K562 (cell line): ENCODE results near the gene GSTO2. TPM values are rescaled to one million over a fixed set of nuclear protein-coding genes. Genes with fewer than 3 reads are reported as not detected.
A peak's percentile ranks its signal among the peaks of the same experiment; 100 is the strongest.

Experiments used
- ATAC-seq: fragments of 200-7000 bp; cut with Tn5 transposase; 3 replicates; pipeline ENCODE4 v1.9.1; 2020; ENCODE audit warnings: moderate library complexity
- BruUV-seq: library from RNA; stranded (reverse); fragments of 400-500 nt; replicated peaks from 2 replicates; lab custom pipeline; 2021; lab: Mats Ljungman, UMichigan
- CTCF ChIA-PET: fragments of 300-600 bp; formaldehyde crosslinking; extraction: SDS; loops from one replicate; lab custom pipeline; 2021; ENCODE audit warnings: low intra/inter-chr PET ratio; lab: Yijun Ruan, JAX
- POLR2A ChIA-PET: fragments of 300-600, 350-650 bp; sonication (Branson Sonifier 250); formaldehyde crosslinking; extraction: SDS; loops from one replicate; lab custom pipeline; 2021; ENCODE audit warnings: antibody characterized with exemption, inconsistent platforms; lab: Yijun Ruan, JAX
- DNase-seq, 4 experiments: peaks; one replicate each; pipeline versions ENCODE4 v3.0.0 to v3.0.0-alpha.2; 2011 to 2018; ENCODE audit warnings: low spot score in 3 of 4, mixed read lengths in 3 of 4; ENCODE audit errors: extremely low read depth in 1 of 4
- FAIRE-seq: peaks from 2 replicates; lab custom pipeline; 2011; peaks lifted over from hg19 to GRCh38; lab: Jason Lieb, UNC
- H2AFZ ChIP-seq: 2 replicates; pipeline ENCODE4 v1.6.0; 2011; ENCODE audit warnings: low read depth, low read length, control low read depth, inconsistent platforms
- H3K27ac ChIP-seq: fragments of 200-600 bp; 3 replicates; pipeline ENCODE4 v1.8.0; 2011; ENCODE audit warnings: low read depth, mild to moderate bottlenecking, control low read depth, inconsistent platforms, low read length, moderate library complexity, mixed read lengths; ENCODE audit errors: extremely low read depth
- H3K27me3 ChIP-seq, 2 experiments: fragments of 300-600 bp in 1 of 2; 2 replicates in 1 of 2; 3 replicates in 1 of 2; pipeline versions ENCODE4 v1.6.0 to v1.8.0; 2011; ENCODE audit warnings: inconsistent platforms in 2 of 2, low read length in 2 of 2, mild to moderate bottlenecking in 1 of 2, mixed read lengths in 1 of 2, moderate library complexity in 1 of 2; ENCODE audit not compliant: control insufficient read depth in 2 of 2, insufficient read depth in 2 of 2
- H3K36me3 ChIP-seq: fragments of 300-600 bp; 3 replicates; pipeline ENCODE4 v1.8.0; 2011; ENCODE audit warnings: mild to moderate bottlenecking, low read length, inconsistent platforms; ENCODE audit not compliant: control insufficient read depth, insufficient read depth
- H3K4me1 ChIP-seq, 2 experiments: fragments of 200-600 bp in 1 of 2; replicated peaks in 1 of 2; 2 replicates in 1 of 2; 3 replicates in 1 of 2; pipeline versions ENCODE4 v1.5.1 to v1.8.0; 2011; ENCODE audit warnings: inconsistent platforms in 2 of 2, low read length in 2 of 2, mild to moderate bottlenecking in 1 of 2, mixed read lengths in 1 of 2, moderate library complexity in 1 of 2; ENCODE audit not compliant: control insufficient read depth in 2 of 2, insufficient read depth in 2 of 2
- H3K4me2 ChIP-seq: 2 replicates; pipeline ENCODE4 v1.6.1; 2011; ENCODE audit warnings: low read length, control low read depth, inconsistent platforms, mixed read lengths; ENCODE audit not compliant: insufficient read depth
- H3K4me3 ChIP-seq: fragments of 200-600 bp; sonication (generic), shearing (Covaris generic); 2 replicates; pipeline ENCODE4 v1.5.1; 2016; ENCODE audit warnings: control low read depth, inconsistent platforms
- H3K79me2 ChIP-seq: fragments of 200-600 bp; 3 replicates; pipeline ENCODE4 v1.8.0; 2011; ENCODE audit warnings: low read length, inconsistent platforms; ENCODE audit not compliant: control insufficient read depth, insufficient read depth
- H3K9ac ChIP-seq, 2 experiments: 2 replicates each; pipeline versions ENCODE4 v1.6.0 to v1.6.1; 2011; ENCODE audit warnings: low read depth in 2 of 2, low read length in 2 of 2, control low read depth in 1 of 2, inconsistent platforms in 1 of 2, mild to moderate bottlenecking in 1 of 2, mixed read lengths in 1 of 2; ENCODE audit not compliant: insufficient read depth in 1 of 2
- H3K9me1 ChIP-seq: one replicate; pipeline ENCODE4 v1.6.0; 2011; ENCODE audit warnings: inconsistent platforms, mild to moderate bottlenecking, low read length, moderate library complexity; ENCODE audit not compliant: control insufficient read depth, insufficient read depth
- H3K9me3 ChIP-seq: replicated peaks from 2 replicates; pipeline ENCODE4 v1.5.1; 2011; ENCODE audit warnings: low read depth, low read length, inconsistent platforms; ENCODE audit not compliant: control insufficient read depth, insufficient read depth
- H4K20me1 ChIP-seq: replicated peaks from 2 replicates; pipeline ENCODE4 v1.6.1; 2011; ENCODE audit warnings: low read length, inconsistent platforms, mixed read lengths; ENCODE audit not compliant: control insufficient read depth, insufficient read depth
- BCOR ChIP-seq: fragments of 450-650 bp; IDR thresholded peaks from 2 replicates; pipeline ENCODE4 v1.6.1; 2016
- BRF2 ChIP-seq: IDR thresholded peaks from 3 replicates; pipeline ENCODE4 v1.6.1; 2011; ENCODE audit warnings: borderline replicate concordance, mild to moderate bottlenecking; ENCODE audit not compliant: insufficient read length, insufficient read depth
- ERF ChIP-seq: fragments of 450-650 bp; formaldehyde crosslinking; IDR thresholded peaks from 2 replicates; pipeline ENCODE4 v1.4.0; 2020; ENCODE audit warnings: mild to moderate bottlenecking, mixed read lengths
- HNRNPL ChIP-seq: fragments of 200-400 bp; formaldehyde crosslinking; IDR thresholded peaks from 2 replicates; pipeline ENCODE4 v1.6.1; 2017; ENCODE audit warnings: low read depth, mild to moderate bottlenecking, low read length
- RBM25 ChIP-seq: fragments of 200-400 bp; formaldehyde crosslinking; IDR thresholded peaks from 2 replicates; pipeline ENCODE4 v1.6.1; 2018; ENCODE audit warnings: low read length, low read depth, moderate library complexity; ENCODE audit not compliant: severe bottlenecking
- ZBTB1 ChIP-seq: sonication (generic); formaldehyde crosslinking; IDR thresholded peaks from 2 replicates; pipeline ENCODE4 v1.8.1; 2023; ENCODE audit warnings: missing genetic modification reagents, low read depth, mild to moderate bottlenecking, borderline replicate concordance
- ZKSCAN1 ChIP-seq: fragments of 150-350 bp; IDR thresholded peaks from 2 replicates; pipeline ENCODE4 v1.6.1; 2016; ENCODE audit warnings: low read depth, low read length
- WGBS: fragments of 100-300 bp; shearing (Covaris generic); methylation state at CpG from one replicate; pipeline ENCODE4 v1.1.6; 2016; ENCODE audit warnings: low coverage, mixed read lengths; ENCODE audit not compliant: insufficient coverage; ENCODE audit errors: missing lambda C conversion rate; 5-methylcytosine and 5-hydroxymethylcytosine counted together
- in situ Hi-C: fragments of 300-500 bp; cut with MboI; formaldehyde crosslinking; loops from 4 replicates; pipeline ENCODE4 v1.15.0; 2018; ENCODE audit warnings: inconsistent platforms, mixed read lengths
- intact Hi-C: fragments of 100-400 bp; cut with micrococcal nuclease; formaldehyde crosslinking; loops from 2 replicates; pipeline ENCODE4 v1.14.2; 2022
- polyA plus RNA-seq, 8 experiments: library from polyadenylated mRNA; depleted of rRNA in 4 of 8; stranded (reverse) in 5 of 8; unstranded in 3 of 8; fragments of >200 nt; fragmentation: Nextera tagmentation in 2 of 8; fragmentation: Illumina TruSeq in 1 of 8; extraction: Ambion mirVana in 2 of 8; extraction: Trizol in 1 of 8; gene quantifications; 2 replicates each; pipeline versions ENCODE4 v1.2.1 to v1.2.3, GENCODE V29; 2011 to 2014; ENCODE audit warnings: inconsistent platforms in 1 of 8, missing spikeins in 1 of 8
- total RNA-seq, 7 experiments: library from RNA; depleted of rRNA in 6 of 7; stranded (reverse); fragments of >200 nt in 6 of 7; fragmentation: Illumina TruSeq in 2 of 7; extraction: Trizol in 2 of 7; gene quantifications; 2 replicates each; pipeline versions ENCODE4 v1.2.1 to v1.2.3, GENCODE V29; 2011 to 2021; ENCODE audit warnings: low replicate concordance in 1 of 7

The GSTO2 gene
- total and polyA plus RNA-seq, 9 of the 15 experiments (the other 6 are each of a cell fraction or from before 2014, with no cell fraction given): 0.18 to 1.8 (median 0.90) TPM

GRCh38 chr10:104304356-104304745 lies 35.4 kb downstream of the GSTO2 start:
- in situ Hi-C loops: no loop called here
- no peak for TF ChIP-seq ZBTB1 (CRISPR knock-in tag)
- TF ChIP-seq BCOR: 0 out of 2 replicates have a peak, but pooled peaks have one; percentile 11
- no peak for TF ChIP-seq ERF
- no peak for TF ChIP-seq HNRNPL
- TF ChIP-seq ZKSCAN1: no peak
- TF ChIP-seq RBM25: peak; percentile 38
- TF ChIP-seq BRF2: no peak
- H3K4me3 ChIP-seq: no peak overlapping the region
- POLR2A ChIA-PET: no interaction called here
- WGBS: 49% methylated on average over 4 of the region's 4 CpGs
- intact Hi-C loops: no loop called here
- ATAC-seq (no peak), DNase-seq (no peak), FAIRE-seq (no peak)
- H4K20me1 ChIP-seq: no peaks in the 10 kb centered on the region
- H3K9me3 ChIP-seq: no peaks in the 10 kb centered on the region; the same call in 1 of the 2 replicates
- H3K4me1 ChIP-seq: no peaks in the 10 kb centered on the region; a peak in 3 of 5 replicates
- no peak overlapping the region for H3K9ac ChIP-seq
- no peak overlapping the region for H3K27ac ChIP-seq
- H3K4me2 ChIP-seq: no peak overlapping the region
- no peak overlapping the region for H2AFZ ChIP-seq
- peaks cover 0 to 2% of the 10 kb centered on the region in 2 experiments; a peak in 1 of 5 replicates for H3K27me3 ChIP-seq
- no peaks in the 10 kb centered on the region; the same call in 2 of the 3 replicates for H3K36me3 ChIP-seq
- no peaks in the 10 kb centered on the region for H3K79me2 ChIP-seq
- BruUV-seq: no TSS peak
- no peaks in the 10 kb centered on the region for H3K9me1 ChIP-seq
- CTCF ChIA-PET: interaction anchor here (2.5 kb wide), 1 partner anchor 46 kb away, joined by 11 read pairs; no protein-coding TSS in a partner anchor
